Astrocyte (in vitro differentiated cells and primary cell): ENCODE measurements around the gene NFAM1.

Experiments used
- CTCF ChIP-seq: IDR thresholded peaks from 2 replicates; pipeline ENCODE4 v1.5.1; 2011; ENCODE audit warnings: low read depth, mild to moderate bottlenecking, inconsistent platforms, low read length, moderate library complexity; ENCODE audit not compliant: insufficient read depth
- EZH2 ChIP-seq: IDR thresholded peaks from 2 replicates; pipeline ENCODE4 v1.6.1; 2012; ENCODE audit warnings: mild to moderate bottlenecking, low read length, inconsistent platforms; ENCODE audit not compliant: insufficient read depth

- TF ChIP-seq CTCF (no peak), EZH2 (peak; percentile 74)
These were observed at the start of gene NFAM1 for GRCh38 chr22:42432020-42432596.
